Activated B cell treated with CpG ODN at 0.5 μM for 24 hours (primary cell): ENCODE results near the gene FAM210A. TPM values are rescaled to one million over a fixed set of nuclear protein-coding genes. Genes with fewer than 3 reads are reported as not detected.
A peak's percentile ranks its signal among the peaks of the same experiment; 100 is the strongest.

Experiments used
- ATAC-seq: fragments of 200-7000 bp; cut with Tn5 transposase; one replicate; pipeline ENCODE4 v1.10.0; 2021; ENCODE audit warnings: low read depth, mild to moderate bottlenecking, moderate library complexity
- CTCF ChIA-PET: fragments of 350-600 bp; sonication (Branson Sonifier 250); formaldehyde crosslinking; loops from one replicate; lab custom pipeline; 2021; ENCODE audit warnings: antibody characterized with exemption; lab: Charles Lee
- POLR2A ChIA-PET: fragments of 350-600 bp; sonication (Branson Sonifier 250); formaldehyde crosslinking; loops from one replicate; lab custom pipeline; 2021; ENCODE audit warnings: antibody characterized with exemption; lab: Charles Lee
- DNase-seq: peaks from one replicate; pipeline ENCODE4 v3.0.0; 2022
- H3K27ac Mint-ChIP-seq: one replicate; pipeline ENCODE4 v1.8.0; 2020; ENCODE audit warnings: mixed read lengths
- H3K27me3 Mint-ChIP-seq: one replicate; pipeline ENCODE4 v1.8.0; 2021; ENCODE audit warnings: mixed read lengths
- H3K36me3 Mint-ChIP-seq: one replicate; pipeline ENCODE4 v1.8.0; 2021; ENCODE audit warnings: low read depth, mixed read lengths
- H3K4me1 Mint-ChIP-seq: one replicate; pipeline ENCODE4 v1.8.0; 2021; ENCODE audit warnings: mixed read lengths
- H3K4me3 Mint-ChIP-seq: one replicate; pipeline ENCODE4 v1.8.0; 2020; ENCODE audit warnings: mild to moderate bottlenecking, mixed read lengths
- H3K9me3 Mint-ChIP-seq: one replicate; pipeline ENCODE4 v1.8.0; 2020; ENCODE audit warnings: mixed read lengths
- CTCF ChIP-seq: fragments of 200-600 bp; IDR thresholded peaks from one replicate; pipeline ENCODE4 v1.8.0; 2022; ENCODE audit warnings: antibody characterized with exemption, mild to moderate bottlenecking
- intact Hi-C: fragments of 100-400 bp; cut with micrococcal nuclease; formaldehyde crosslinking; loops from one replicate; pipeline ENCODE4 v1.15.1; 2024
- total RNA-seq: library from RNA; stranded (reverse); gene quantifications from 2 replicates; pipeline ENCODE4 v1.2.3, GENCODE V29; 2022

Gene FAM210A
- 12.6 and 13.9 TPM in 2 replicates for total RNA-seq

GRCh38 chr18:13726232-13726971 is at the start of gene FAM210A, which contains the start of gene RNMT:
TSS of gene FAM210A (minus strand) at chr18:13726558. CDS start at chr18:13682077, 44,481 bp downstream.
TSS of gene RNMT (plus strand) at chr18:13726673. CDS start at chr18:13731518, 4,845 bp downstream.
- Mint-ChIP-seq H3K9me3 (no peaks in the 10 kb centered on the region), H3K4me3 (peak within 1 kb of the TSS; percentile 96), H3K4me1 (peaks cover 46% of the 10 kb centered on the region), H3K27ac (peak within 1 kb of the TSS; percentile 96), H3K36me3 (peaks cover 18% of the 10 kb centered on the region), H3K27me3 (no peaks in the 10 kb centered on the region)
- POLR2A ChIA-PET = interaction anchor here (0.6 to 2.7 kb wide), 14 partner anchors 26 to 1350 kb away, joined by 3 to 18 read pairs (median 4); partner anchors contain the start of genes AFG3L2, CEP192 and PTPN2
- DNase-seq = peak; percentile 86
- peak; percentile 93 for ATAC-seq
- intact Hi-C loops = loop anchor here (1.0 to 5.0 kb wide), 13 partner anchors 96 to 1349 kb away; partner anchors contain the start of genes AFG3L2, CEP192, CEP76 and LDLRAD4
- TF ChIP-seq CTCF = no peak
- CTCF ChIA-PET = interaction anchor here (1.2 to 2.5 kb wide), 4 partner anchors 113 to 510 kb away, joined by 3 to 11 read pairs (median 4); no protein-coding TSS in a partner anchor

- CTCF ChIA-PET = no interaction called here
- DNase-seq (no peak), ATAC-seq (no peak)
- Mint-ChIP-seq H3K4me1 (no peaks in the 10 kb centered on the region), H3K9me3 (peaks cover 18% of the 10 kb centered on the region), H3K4me3 (no peak overlapping the region), H3K27me3 (peaks cover 8% of the 10 kb centered on the region), H3K27ac (no peak overlapping the region), H3K36me3 (no peaks in the 10 kb centered on the region)
- no peak for TF ChIP-seq CTCF
- POLR2A ChIA-PET = no interaction called here
- intact Hi-C loops = no loop called here
These were observed 48.7 kb upstream of the FAM210A start for GRCh38 chr18:13775058-13775457.

GRCh38 chr18:13762690-13763439 is 36.5 kb upstream of the FAM210A start:
- no peaks in the 10 kb centered on the region for H3K27me3 Mint-ChIP-seq
- H3K36me3 Mint-ChIP-seq = peaks cover 67% of the 10 kb centered on the region
- CTCF ChIA-PET = no interaction called here
- no peak for TF ChIP-seq CTCF
- H3K27ac Mint-ChIP-seq = no peak overlapping the region
- no peak overlapping the region for H3K4me3 Mint-ChIP-seq
- peaks cover 19% of the 10 kb centered on the region for H3K9me3 Mint-ChIP-seq
- DNase-seq = no peak
- intact Hi-C loops = no loop called here
- no peaks in the 10 kb centered on the region for H3K4me1 Mint-ChIP-seq
- no peak for ATAC-seq
- POLR2A ChIA-PET = no interaction called here

- ATAC-seq (no peak), DNase-seq (no peak)
- no peak overlapping the region for H3K27ac Mint-ChIP-seq
- H3K4me3 Mint-ChIP-seq = no peak overlapping the region
- no peaks in the 10 kb centered on the region for H3K4me1 Mint-ChIP-seq
- H3K9me3 Mint-ChIP-seq = peaks cover 4% of the 10 kb centered on the region
- H3K36me3 Mint-ChIP-seq = peaks cover 92% of the 10 kb centered on the region
- POLR2A ChIA-PET = no interaction called here
- CTCF ChIA-PET = no interaction called here
- no peaks in the 10 kb centered on the region for H3K27me3 Mint-ChIP-seq
- intact Hi-C loops = no loop called here
- TF ChIP-seq CTCF = no peak
These were observed 33.7 kb upstream of the FAM210A start for GRCh38 chr18:13760047-13760446.

GRCh38 chr18:13758622-13759021 is 32.3 kb upstream of the FAM210A start:
- intact Hi-C loops = no loop called here
- H3K4me3 Mint-ChIP-seq = no peak overlapping the region
- peaks cover 93% of the 10 kb centered on the region for H3K36me3 Mint-ChIP-seq
- no peak for ATAC-seq
- DNase-seq = no peak
- H3K27ac Mint-ChIP-seq = no peak overlapping the region
- H3K27me3 Mint-ChIP-seq = no peaks in the 10 kb centered on the region
- no peaks in the 10 kb centered on the region for H3K4me1 Mint-ChIP-seq
- H3K9me3 Mint-ChIP-seq = no peaks in the 10 kb centered on the region
- ChIA-PET POLR2A (no interaction called here), CTCF (no interaction called here)
- TF ChIP-seq CTCF = no peak
